GM10847 (cell line): Measurements from ENCODE around the gene TEX2.

Source experiments
- POLR2A ChIP-seq: IDR thresholded peaks from 2 replicates; pipeline ENCODE4 v1.6.1; 2011; ENCODE audit not compliant: insufficient read length; ENCODE audit errors: extremely low read depth

TEX2 gene

GRCh38 chr17:64161380-64162176 lies 101.5 kb downstream of the TEX2 start:
- TF ChIP-seq POLR2A = no peak

- TF ChIP-seq POLR2A = no peak
Measured at GRCh38 chr17:64160378-64160777, 102.7 kb downstream of the TEX2 start.

- TF ChIP-seq POLR2A = no peak
Measured at GRCh38 chr17:64158831-64159590, 104.0 kb downstream of the TEX2 start.

GRCh38 chr17:64158406-64158805 lies 104.7 kb downstream of the TEX2 start:
- no peak for TF ChIP-seq POLR2A

GRCh38 chr17:64157669-64158180 lies 105.3 kb downstream of the TEX2 start:
- no peak for TF ChIP-seq POLR2A

GRCh38 chr17:64156670-64157069 lies 106.4 kb downstream of the TEX2 start:
- no peak for TF ChIP-seq POLR2A

- no peak for TF ChIP-seq POLR2A
Measured at GRCh38 chr17:64155751-64156544, 107.1 kb downstream of the TEX2 start.

- TF ChIP-seq POLR2A = no peak
Measured at GRCh38 chr17:64155129-64155528, 107.9 kb downstream of the TEX2 start.

GRCh38 chr17:64154717-64155116 lies 108.3 kb downstream of the TEX2 start:
- no peak for TF ChIP-seq POLR2A

- no peak for TF ChIP-seq POLR2A
Measured at GRCh38 chr17:64154313-64154695, 108.8 kb downstream of the TEX2 start.

- no peak for TF ChIP-seq POLR2A
Measured at GRCh38 chr17:64153565-64154312, 109.3 kb downstream of the TEX2 start.

GRCh38 chr17:64152428-64153125 lies 110.5 kb downstream of the TEX2 start:
- no peak for TF ChIP-seq POLR2A

- TF ChIP-seq POLR2A = no peak
Measured at GRCh38 chr17:64151016-64151368, 112.1 kb downstream of the TEX2 start.

- no peak for TF ChIP-seq POLR2A
Measured at GRCh38 chr17:64150237-64151015, 112.6 kb downstream of the TEX2 start.

- TF ChIP-seq POLR2A = no peak
Measured at GRCh38 chr17:64149196-64149595, 113.9 kb downstream of the TEX2 start.
